RWPE2 (cell line): ENCODE measurements around the gene OR2H2.

Source experiments
- ATAC-seq: fragments of 200-7000 bp; cut with Tn5 transposase; 3 replicates; pipeline ENCODE4 v1.9.1; 2021; ENCODE audit warnings: low read depth
- DNase-seq: peaks from one replicate; pipeline ENCODE4 v3.0.0-alpha.2; 2020; ENCODE audit warnings: low spot score
- H3K27ac ChIP-seq: fragments of 450-650 bp; 2 replicates; pipeline ENCODE4 v1.5.1; 2017; ENCODE audit warnings: mild to moderate bottlenecking; ENCODE audit not compliant: poor library complexity, severe bottlenecking
- H3K27me3 ChIP-seq: fragments of 250-450 bp; sonication (Bioruptor Pico); 2 replicates; pipeline ENCODE4 v1.5.1; 2021; ENCODE audit warnings: mild to moderate bottlenecking, moderate library complexity; ENCODE audit not compliant: insufficient read depth, poor library complexity, severe bottlenecking
- H3K36me3 ChIP-seq: fragments of 250-450 bp; sonication (Bioruptor Pico); 2 replicates; pipeline ENCODE4 v1.5.1; 2020; ENCODE audit warnings: low read depth, mild to moderate bottlenecking, moderate library complexity
- H3K4me1 ChIP-seq: fragments of 250-450 bp; sonication (Bioruptor Pico); 2 replicates; pipeline ENCODE4 v1.5.1; 2021; ENCODE audit warnings: mild to moderate bottlenecking, moderate library complexity; ENCODE audit not compliant: insufficient read depth, poor library complexity, severe bottlenecking
- H3K4me3 ChIP-seq: fragments of 250-450 bp; sonication (Bioruptor Pico); 2 replicates; pipeline ENCODE4 v1.5.1; 2021; ENCODE audit warnings: mild to moderate bottlenecking, moderate library complexity; ENCODE audit not compliant: severe bottlenecking
- H3K9me3 ChIP-seq: fragments of 250-450 bp; sonication (Bioruptor Pico); 2 replicates; pipeline ENCODE4 v1.5.1; 2021; ENCODE audit warnings: mild to moderate bottlenecking, moderate library complexity; ENCODE audit not compliant: severe bottlenecking
- TF ChIP-seq, protein P1 (sequence below): fragments of 450-650 bp; IDR thresholded peaks from one replicate; pipeline ENCODE4 v1.5.1; 2017; ENCODE audit warnings: mild to moderate bottlenecking, moderate library complexity; ENCODE audit not compliant: poor library complexity, severe bottlenecking

The OR2H2 gene

GRCh38 chr6:29625337-29625930 is 40.5 kb downstream of the OR2H2 start:
- Histone ChIP-seq H3K36me3 (peaks cover 24% of the 10 kb centered on the region), H3K4me3 (no peak overlapping the region)

DNA sequence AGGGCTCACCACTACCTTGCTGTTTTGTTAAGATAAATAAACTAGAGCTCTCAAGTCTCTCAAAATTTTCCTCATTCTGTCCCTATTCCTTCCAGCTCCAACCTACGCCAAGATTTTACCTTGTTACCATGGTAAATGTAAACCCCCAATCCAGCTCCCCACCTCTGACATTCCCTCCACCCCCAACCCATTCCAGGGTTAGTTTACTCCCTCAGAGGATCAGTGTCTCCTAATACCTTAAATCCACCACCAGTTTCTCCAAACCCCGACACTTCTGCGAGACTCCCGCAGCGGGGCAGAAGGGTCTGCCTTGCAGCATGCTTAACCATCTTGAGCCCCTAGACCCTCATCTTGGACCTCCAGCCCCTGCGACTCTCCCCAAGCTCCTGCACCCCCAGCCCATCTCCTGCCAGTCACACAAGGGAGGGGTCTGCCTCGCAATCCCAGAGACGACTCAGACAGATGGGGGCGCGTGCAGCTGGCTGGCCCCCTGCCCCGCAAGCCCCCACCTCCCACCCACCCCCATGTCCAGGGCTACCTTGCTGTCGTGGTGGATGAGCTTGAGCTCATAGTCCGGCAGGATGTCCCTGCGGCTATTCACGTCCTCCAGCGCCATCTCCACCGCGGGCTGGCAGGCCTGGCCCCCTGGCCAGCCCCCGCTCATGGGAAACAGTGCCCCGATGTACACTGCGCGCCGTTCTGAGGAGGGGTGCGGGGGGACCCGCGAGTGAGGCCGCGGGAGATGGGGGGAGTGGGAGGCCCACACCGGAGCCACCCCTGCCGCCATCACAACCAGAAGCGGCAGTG is 42.2 kb downstream of the OR2H2 start:
- DNase-seq (no peak), ATAC-seq (no peak)
- TF ChIP-seq, protein P1, sequence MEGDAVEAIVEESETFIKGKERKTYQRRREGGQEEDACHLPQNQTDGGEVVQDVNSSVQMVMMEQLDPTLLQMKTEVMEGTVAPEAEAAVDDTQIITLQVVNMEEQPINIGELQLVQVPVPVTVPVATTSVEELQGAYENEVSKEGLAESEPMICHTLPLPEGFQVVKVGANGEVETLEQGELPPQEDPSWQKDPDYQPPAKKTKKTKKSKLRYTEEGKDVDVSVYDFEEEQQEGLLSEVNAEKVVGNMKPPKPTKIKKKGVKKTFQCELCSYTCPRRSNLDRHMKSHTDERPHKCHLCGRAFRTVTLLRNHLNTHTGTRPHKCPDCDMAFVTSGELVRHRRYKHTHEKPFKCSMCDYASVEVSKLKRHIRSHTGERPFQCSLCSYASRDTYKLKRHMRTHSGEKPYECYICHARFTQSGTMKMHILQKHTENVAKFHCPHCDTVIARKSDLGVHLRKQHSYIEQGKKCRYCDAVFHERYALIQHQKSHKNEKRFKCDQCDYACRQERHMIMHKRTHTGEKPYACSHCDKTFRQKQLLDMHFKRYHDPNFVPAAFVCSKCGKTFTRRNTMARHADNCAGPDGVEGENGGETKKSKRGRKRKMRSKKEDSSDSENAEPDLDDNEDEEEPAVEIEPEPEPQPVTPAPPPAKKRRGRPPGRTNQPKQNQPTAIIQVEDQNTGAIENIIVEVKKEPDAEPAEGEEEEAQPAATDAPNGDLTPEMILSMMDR = no peak
- H3K27ac ChIP-seq = no peak overlapping the region
- H3K27me3 ChIP-seq = no peaks in the 10 kb centered on the region
- H3K36me3 ChIP-seq = peaks cover 8% of the 10 kb centered on the region
- peaks cover 3% of the 10 kb centered on the region for H3K4me1 ChIP-seq
- H3K4me3 ChIP-seq = peak overlapping the region; percentile 43
- no peaks in the 10 kb centered on the region for H3K9me3 ChIP-seq

More at GRCh38 chr6:29625337-29625930, 40.5 kb downstream of the OR2H2 start:
- DNase-seq (no peak), ATAC-seq (no peak)
- Histone ChIP-seq H3K27ac (no peak overlapping the region), H3K9me3 (no peaks in the 10 kb centered on the region), H3K4me1 (peaks cover 3% of the 10 kb centered on the region), H3K27me3 (no peaks in the 10 kb centered on the region)
- TF ChIP-seq, protein P1 = no peak

- Histone ChIP-seq H3K27ac (peak overlapping the region; percentile 36), H3K36me3 (peaks cover 6% of the 10 kb centered on the region; the same call in 1 of the 2 replicates), H3K27me3 (no peaks in the 10 kb centered on the region), H3K4me1 (peaks cover 3% of the 10 kb centered on the region), H3K4me3 (peak overlapping the region; percentile 43), H3K9me3 (no peaks in the 10 kb centered on the region)
- ATAC-seq (peak; percentile 20), DNase-seq (no peak)
- TF ChIP-seq, protein P1 = no peak
Measured at GRCh38 chr6:29627755-29628418, 43.0 kb downstream of the OR2H2 start.

- Histone ChIP-seq H3K36me3 (peaks cover 2% of the 10 kb centered on the region; the same call in 1 of the 2 replicates), H3K27ac (peak overlapping the region; percentile 36), H3K9me3 (no peaks in the 10 kb centered on the region), H3K27me3 (no peaks in the 10 kb centered on the region), H3K4me1 (peaks cover 3% of the 10 kb centered on the region), H3K4me3 (peak overlapping the region; percentile 43)
- TF ChIP-seq, protein P1 = peak; percentile 78
- DNase-seq (peak; percentile 79), ATAC-seq (peak; percentile 57)
Measured at GRCh38 chr6:29628419-29629281, 43.7 kb downstream of the OR2H2 start.
